ENCODE data around the gene OST4. TPM values are rescaled to one million over a fixed set of nuclear protein-coding genes. Genes with fewer than 3 reads are reported as not detected.

The OST4 gene
- total RNA-seq, 2 donors from 2014 or later = 147 to 272 TPM

- Histone ChIP-seq H3K9me3 (no peaks in the 10 kb centered on the region), H3K27me3 (replicated peaks; ENCODE audit: insufficient read depth) (no peaks in the 10 kb centered on the region), H3K36me3 (peaks cover 40% of the 10 kb centered on the region), H3K27ac (no peak overlapping the region), H3K4me1 (ENCODE audit: control insufficient read depth in 1 of 2, low read depth in 2 of 2) (no peaks in the 10 kb centered on the region), H3K4me3 (no peak overlapping the region)
- ATAC-seq (ENCODE audit: insufficient number of reproducible peaks, low FRiP score, low read depth) = no peak
- DNase-seq (ENCODE audit: low spot score) = no peak
- no peak for TF ChIP-seq CTCF (IDR thresholded peaks at IDR 0.05)
Observed at GRCh38 chr2:27059141-27059820, 12.2 kb downstream of the OST4 start.

- no peak overlapping the region for H3K4me3 ChIP-seq
- no peaks in the 10 kb centered on the region for H3K9me3 ChIP-seq
- no peaks in the 10 kb centered on the region for H3K27me3 ChIP-seq (replicated peaks; ENCODE audit: insufficient read depth)
- H3K27ac ChIP-seq = no peak overlapping the region
- TF ChIP-seq CTCF (IDR thresholded peaks at IDR 0.05) = no peak
- ATAC-seq (ENCODE audit: insufficient number of reproducible peaks, low FRiP score, low read depth) = no peak
- peaks cover 40% of the 10 kb centered on the region for H3K36me3 ChIP-seq
- DNase-seq (ENCODE audit: low spot score) = no peak
- no peaks in the 10 kb centered on the region for H3K4me1 ChIP-seq (ENCODE audit: control insufficient read depth in 1 of 2, low read depth in 2 of 2)
Observed at GRCh38 chr2:27058210-27058609, 13.2 kb downstream of the OST4 start.

GRCh38 chr2:27057184-27057583 is 14.3 kb downstream of the OST4 start:
- H3K4me1 ChIP-seq (ENCODE audit: control insufficient read depth in 1 of 2, low read depth in 2 of 2) = peaks cover 0 to 4% of the 10 kb centered on the region in 2 donors
- H3K4me3 ChIP-seq = no peak overlapping the region
- no peaks in the 10 kb centered on the region for H3K27me3 ChIP-seq (replicated peaks; ENCODE audit: insufficient read depth)
- ATAC-seq (ENCODE audit: insufficient number of reproducible peaks, low FRiP score, low read depth) = no peak
- no peak for DNase-seq (ENCODE audit: low spot score)
- H3K27ac ChIP-seq = no peak overlapping the region
- no peak for TF ChIP-seq CTCF (IDR thresholded peaks at IDR 0.05)
- H3K36me3 ChIP-seq = peaks cover 34% of the 10 kb centered on the region
- H3K9me3 ChIP-seq = no peaks in the 10 kb centered on the region

GRCh38 chr2:27054721-27055120 is 16.7 kb downstream of the OST4 start:
- peaks cover 30% of the 10 kb centered on the region for H3K36me3 ChIP-seq
- no peak overlapping the region for H3K4me3 ChIP-seq
- no peak for TF ChIP-seq CTCF (IDR thresholded peaks at IDR 0.05)
- H3K9me3 ChIP-seq = no peaks in the 10 kb centered on the region
- H3K4me1 ChIP-seq (ENCODE audit: control insufficient read depth in 1 of 2, low read depth in 2 of 2) = peaks cover 0 to 9% of the 10 kb centered on the region in 2 donors
- no peak for ATAC-seq (ENCODE audit: insufficient number of reproducible peaks, low FRiP score, low read depth)
- no peaks in the 10 kb centered on the region for H3K27me3 ChIP-seq (replicated peaks; ENCODE audit: insufficient read depth)
- DNase-seq (ENCODE audit: low spot score) = no peak
- H3K27ac ChIP-seq = no peak overlapping the region

GRCh38 chr2:27053776-27054175 is 17.7 kb downstream of the OST4 start:
- ATAC-seq (ENCODE audit: insufficient number of reproducible peaks, low FRiP score, low read depth) = no peak
- peaks cover 5 to 15% of the 10 kb centered on the region in 2 donors for H3K4me1 ChIP-seq (ENCODE audit: control insufficient read depth in 1 of 2, low read depth in 2 of 2)
- no peak for TF ChIP-seq CTCF (IDR thresholded peaks at IDR 0.05)
- no peaks in the 10 kb centered on the region for H3K9me3 ChIP-seq
- H3K27ac ChIP-seq = no peak overlapping the region
- no peak overlapping the region for H3K4me3 ChIP-seq
- no peak for DNase-seq (ENCODE audit: low spot score)
- H3K36me3 ChIP-seq = peaks cover 29% of the 10 kb centered on the region
- H3K27me3 ChIP-seq (replicated peaks; ENCODE audit: insufficient read depth) = no peaks in the 10 kb centered on the region

Data from thoracic aorta (tissue), 2 donors.